ENCODE results near the gene RAD18. TPM values are rescaled to one million over a fixed set of nuclear protein-coding genes. Genes with fewer than 3 reads are reported as not detected.

RAD18 gene
- total RNA-seq, 2 donors from 2014 or later, result 3.6 to 4.6 TPM

- H3K4me1 ChIP-seq, result no peaks in the 10 kb centered on the region
- no peak overlapping the region for H3K27ac ChIP-seq
- no peaks in the 10 kb centered on the region for H3K36me3 ChIP-seq (replicated peaks in 1 of 2; ENCODE audit: insufficient read depth in 1 of 2, low read depth in 2 of 2)
- no peak overlapping the region for H3K4me3 ChIP-seq
- DNase-seq, result no peak
- 32 to 58% methylated on average over 4 to 6 of the region's 6 CpGs for WGBS, 2 donors
- no peak for ATAC-seq
- H3K9me3 ChIP-seq, result peaks cover 0 to 10% (median 0%) of the 10 kb centered on the region in 3 donors
- TF ChIP-seq, protein P1, sequence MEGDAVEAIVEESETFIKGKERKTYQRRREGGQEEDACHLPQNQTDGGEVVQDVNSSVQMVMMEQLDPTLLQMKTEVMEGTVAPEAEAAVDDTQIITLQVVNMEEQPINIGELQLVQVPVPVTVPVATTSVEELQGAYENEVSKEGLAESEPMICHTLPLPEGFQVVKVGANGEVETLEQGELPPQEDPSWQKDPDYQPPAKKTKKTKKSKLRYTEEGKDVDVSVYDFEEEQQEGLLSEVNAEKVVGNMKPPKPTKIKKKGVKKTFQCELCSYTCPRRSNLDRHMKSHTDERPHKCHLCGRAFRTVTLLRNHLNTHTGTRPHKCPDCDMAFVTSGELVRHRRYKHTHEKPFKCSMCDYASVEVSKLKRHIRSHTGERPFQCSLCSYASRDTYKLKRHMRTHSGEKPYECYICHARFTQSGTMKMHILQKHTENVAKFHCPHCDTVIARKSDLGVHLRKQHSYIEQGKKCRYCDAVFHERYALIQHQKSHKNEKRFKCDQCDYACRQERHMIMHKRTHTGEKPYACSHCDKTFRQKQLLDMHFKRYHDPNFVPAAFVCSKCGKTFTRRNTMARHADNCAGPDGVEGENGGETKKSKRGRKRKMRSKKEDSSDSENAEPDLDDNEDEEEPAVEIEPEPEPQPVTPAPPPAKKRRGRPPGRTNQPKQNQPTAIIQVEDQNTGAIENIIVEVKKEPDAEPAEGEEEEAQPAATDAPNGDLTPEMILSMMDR (IDR thresholded peaks at IDR 0.05), result no peak
- TF ChIP-seq POLR2A (IDR thresholded peaks at IDR 0.05), result no peak
- intact Hi-C loops (cut with DNase I), result loop anchor here (5.0 kb wide), 1 partner anchor 96 kb away; no protein-coding TSS in a partner anchor
- H3K27me3 ChIP-seq, result no peaks in the 10 kb centered on the region
Observed at GRCh38 chr3:8976540-8977182, 13.4 kb upstream of the RAD18 start.

GRCh38 chr3:8975081-8976020 lies 12.1 kb upstream of the RAD18 start:
- intact Hi-C loops (cut with DNase I), result loop anchor here (5.0 kb wide), 1 partner anchor 97 kb away; no protein-coding TSS in a partner anchor

DNA sequence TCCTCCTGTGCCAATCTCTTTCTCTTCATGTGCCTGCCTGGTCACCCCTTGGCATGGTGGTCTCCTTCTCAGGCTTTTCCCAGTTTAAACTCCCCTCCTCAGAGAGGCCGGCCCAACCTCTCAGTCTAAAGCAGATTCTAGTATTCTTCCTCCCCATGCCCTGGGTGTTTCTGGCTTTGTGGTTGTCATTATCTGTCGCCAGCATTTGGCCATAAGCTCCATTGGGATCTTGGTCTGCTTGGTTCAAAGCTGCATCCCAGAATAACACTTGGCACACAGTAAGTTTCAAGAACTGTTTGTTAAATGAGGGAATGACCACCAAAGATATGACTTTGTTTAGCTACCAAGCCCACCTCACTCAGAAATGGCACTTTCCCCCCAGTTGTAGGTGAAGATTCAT lies 11.2 kb upstream of the RAD18 start:
- ATAC-seq, result no peak
- WGBS, 2 donors, result 82% methylated on average over 2 of the region's 2 CpGs
- Histone ChIP-seq H3K9me3 (peaks cover 0 to 7% (median 0%) of the 10 kb centered on the region in 3 donors), H3K4me3 (no peak overlapping the region), H3K4me1 (no peaks in the 10 kb centered on the region), H3K36me3 (replicated peaks in 1 of 2; ENCODE audit: insufficient read depth in 1 of 2, low read depth in 2 of 2) (no peaks in the 10 kb centered on the region), H3K27ac (no peak overlapping the region), H3K27me3 (no peaks in the 10 kb centered on the region)
- no peak for DNase-seq
- intact Hi-C loops (cut with DNase I), result loop anchor here (5.0 kb wide), 1 partner anchor 328 kb away; no protein-coding TSS in a partner anchor
- no peak for TF ChIP-seq POLR2A (IDR thresholded peaks at IDR 0.05)
- TF ChIP-seq, protein P1 (IDR thresholded peaks at IDR 0.05), result no peak

More at GRCh38 chr3:8975081-8976020, 12.1 kb upstream of the RAD18 start:
- H3K9me3 ChIP-seq, result peaks cover 0 to 10% (median 0%) of the 10 kb centered on the region in 3 donors
- no peak overlapping the region for H3K4me3 ChIP-seq
- no peak overlapping the region for H3K27ac ChIP-seq
- ATAC-seq (no peak), DNase-seq (no peak)
- H3K4me1 ChIP-seq, result no peaks in the 10 kb centered on the region
- no peaks in the 10 kb centered on the region for H3K36me3 ChIP-seq (replicated peaks in 1 of 2; ENCODE audit: insufficient read depth in 1 of 2, low read depth in 2 of 2)
- no peaks in the 10 kb centered on the region for H3K27me3 ChIP-seq
- 54 to 55% methylated on average over 10 to 11 of the region's 11 CpGs for WGBS, 2 donors
- no peak for TF ChIP-seq POLR2A (IDR thresholded peaks at IDR 0.05)
- TF ChIP-seq, protein P1 (IDR thresholded peaks at IDR 0.05), result no peak

DNA sequence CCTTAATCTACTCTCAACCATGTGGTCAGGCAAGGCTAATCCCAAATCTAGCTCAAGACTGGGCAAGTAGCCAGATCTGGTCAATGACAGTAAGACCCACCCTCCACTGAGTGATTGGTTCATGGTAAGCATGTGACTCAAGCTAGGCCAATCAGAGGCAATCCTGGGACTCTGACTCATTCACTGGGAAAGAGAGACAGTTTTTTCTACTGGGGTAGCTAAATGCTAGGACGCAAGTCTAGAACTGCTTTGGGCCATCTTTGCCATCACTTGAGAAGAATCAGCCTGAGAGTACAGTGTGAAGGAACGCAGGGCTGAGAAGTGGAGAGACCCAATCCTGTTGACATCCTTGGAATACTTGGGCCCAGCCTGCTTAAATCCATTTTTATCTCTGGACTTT lies 9.4 kb upstream of the RAD18 start:
- WGBS, 2 donors, result 88 to 91% methylated on average over 2 of the region's 2 CpGs
- Histone ChIP-seq H3K36me3 (replicated peaks in 1 of 2; ENCODE audit: insufficient read depth in 1 of 2, low read depth in 2 of 2) (no peaks in the 10 kb centered on the region), H3K4me3 (no peak overlapping the region), H3K4me1 (no peaks in the 10 kb centered on the region), H3K27me3 (no peaks in the 10 kb centered on the region), H3K9me3 (no peaks in the 10 kb centered on the region), H3K27ac (no peak overlapping the region)
- intact Hi-C loops (cut with DNase I), result loop anchor here (5.0 kb wide), 1 partner anchor 330 kb away; no protein-coding TSS in a partner anchor
- no peak for ATAC-seq
- TF ChIP-seq POLR2A (IDR thresholded peaks at IDR 0.05), result no peak
- TF ChIP-seq, protein P1 (IDR thresholded peaks at IDR 0.05), result no peak
- no peak for DNase-seq
